Smooth muscle cell (in vitro differentiated cells): ENCODE results near the gene GFRA1. TPM values are rescaled to one million over a fixed set of nuclear protein-coding genes. Genes with fewer than 3 reads are reported as not detected.

ENCODE experiments used
- DNase-seq: peaks from one replicate; lab custom pipeline; 2025; ENCODE audit not compliant: unreplicated experiment; lab: John Stamatoyannopoulos, UW
- H2AFZ ChIP-seq: fragments of 200-600 bp; sonication (generic); 2 replicates; pipeline ENCODE4 v1.6.0; 2016; ENCODE audit warnings: antibody characterized with exemption, low read depth, mild to moderate bottlenecking
- H3F3A ChIP-seq: fragments of 200-600 bp; sonication (generic); 2 replicates; pipeline ENCODE4 v1.6.0; 2017; ENCODE audit warnings: antibody characterized with exemption, low read depth
- H3K27ac ChIP-seq: fragments of 200-600 bp; sonication (generic); 2 replicates; pipeline ENCODE4 v1.5.1; 2016; ENCODE audit warnings: low read depth, mild to moderate bottlenecking
- H3K27me3 ChIP-seq: fragments of 200-600 bp; sonication (generic); 2 replicates; pipeline ENCODE4 v1.6.1; 2016; ENCODE audit warnings: low read depth, mild to moderate bottlenecking
- H3K36me3 ChIP-seq: fragments of 200-600 bp; sonication (generic); 2 replicates; pipeline ENCODE4 v1.5.1; 2016; ENCODE audit warnings: low read depth
- H3K4me1 ChIP-seq: fragments of 200-600 bp; sonication (generic); 2 replicates; pipeline ENCODE4 v1.5.1; 2016; ENCODE audit warnings: low read depth
- H3K4me2 ChIP-seq: fragments of 200-600 bp; sonication (generic); 2 replicates; pipeline ENCODE4 v1.6.0; 2016; ENCODE audit warnings: mild to moderate bottlenecking
- H3K4me3 ChIP-seq: fragments of 200-600 bp; sonication (generic); 2 replicates; pipeline ENCODE4 v1.5.1; 2016; ENCODE audit warnings: mild to moderate bottlenecking
- H3K79me2 ChIP-seq: fragments of 200-600 bp; sonication (generic); 2 replicates; pipeline ENCODE4 v1.6.0; 2016; ENCODE audit warnings: low read depth, mild to moderate bottlenecking
- H3K9ac ChIP-seq: fragments of 200-600 bp; sonication (generic); 2 replicates; pipeline ENCODE4 v1.6.0; 2016; ENCODE audit warnings: low read depth
- H3K9me3 ChIP-seq: fragments of 200-600 bp; sonication (generic); replicated peaks from 2 replicates; pipeline ENCODE4 v1.5.1; 2016; ENCODE audit warnings: low read depth
- H4K20me1 ChIP-seq: fragments of 200-600 bp; sonication (generic); 2 replicates; pipeline ENCODE4 v1.6.0; 2016; ENCODE audit warnings: low read depth
- CTCF ChIP-seq: fragments of 200-600 bp; sonication (generic); IDR thresholded peaks from 2 replicates; pipeline ENCODE4 v1.5.1; 2017; ENCODE audit warnings: borderline replicate concordance, mild to moderate bottlenecking, antibody characterized with exemption; ENCODE audit not compliant: insufficient read depth, poor library complexity, severe bottlenecking
- WGBS: methylation state at CpG from one replicate; pipeline ENCODE4 v1.1.7; 2016; ENCODE audit warnings: low lambda C conversion rate; 5-methylcytosine and 5-hydroxymethylcytosine counted together
- polyA plus RNA-seq: library from polyadenylated mRNA; unstranded; fragments of >200 nt; fragmentation: Nextera tagmentation; extraction: Ambion mirVana; gene quantifications from 2 replicates; pipeline ENCODE4 v1.2.1, GENCODE V29; 2016
- total RNA-seq: library from RNA; depleted of rRNA; stranded (reverse); fragments of >200 nt; gene quantifications from 2 replicates; pipeline ENCODE4 v1.2.3, GENCODE V29; 2014

The GFRA1 gene
- total and polyA plus RNA-seq, 2 experiments from 2014 or later: 1.3 to 1.9 TPM

GRCh38 chr10:116155191-116155590 is 117.8 kb downstream of the GFRA1 start:
- Histone ChIP-seq H3K4me3 (no peak overlapping the region), H2AFZ (no peak overlapping the region), H3K4me2 (no peak overlapping the region), H3K79me2 (no peaks in the 10 kb centered on the region), H3K9ac (no peak overlapping the region), H3K27me3 (no peaks in the 10 kb centered on the region), H3F3A (no peaks in the 10 kb centered on the region), H3K4me1 (no peaks in the 10 kb centered on the region), H3K27ac (no peak overlapping the region), H3K36me3 (no peaks in the 10 kb centered on the region), H3K9me3 (no peaks in the 10 kb centered on the region), H4K20me1 (no peaks in the 10 kb centered on the region)
- TF ChIP-seq CTCF: no peak
- 96% methylated on average over 1 of the region's 1 CpG for WGBS
- DNase-seq: no peak

GRCh38 chr10:116154651-116155050 is 118.4 kb downstream of the GFRA1 start:
- Histone ChIP-seq H3K27ac (no peak overlapping the region), H3K9ac (no peak overlapping the region), H3F3A (no peaks in the 10 kb centered on the region), H3K4me2 (no peak overlapping the region), H4K20me1 (no peaks in the 10 kb centered on the region), H3K4me3 (no peak overlapping the region), H2AFZ (no peak overlapping the region), H3K36me3 (no peaks in the 10 kb centered on the region), H3K79me2 (no peaks in the 10 kb centered on the region), H3K9me3 (no peaks in the 10 kb centered on the region), H3K4me1 (no peaks in the 10 kb centered on the region), H3K27me3 (no peaks in the 10 kb centered on the region)
- no peak for DNase-seq
- no peak for TF ChIP-seq CTCF
- 83% methylated on average over 1 of the region's 1 CpG for WGBS

GRCh38 chr10:116151076-116151475 is 121.9 kb downstream of the GFRA1 start:
- no peak overlapping the region for H3K9ac ChIP-seq
- no peak overlapping the region for H3K4me2 ChIP-seq
- no peak for TF ChIP-seq CTCF
- H3F3A ChIP-seq: no peaks in the 10 kb centered on the region
- no peaks in the 10 kb centered on the region for H3K9me3 ChIP-seq
- DNase-seq: no peak
- H3K36me3 ChIP-seq: no peaks in the 10 kb centered on the region
- H3K27me3 ChIP-seq: no peaks in the 10 kb centered on the region
- H4K20me1 ChIP-seq: no peaks in the 10 kb centered on the region
- no peak overlapping the region for H3K27ac ChIP-seq
- H3K4me1 ChIP-seq: no peaks in the 10 kb centered on the region
- no peak overlapping the region for H3K4me3 ChIP-seq
- no peak overlapping the region for H2AFZ ChIP-seq
- no peaks in the 10 kb centered on the region for H3K79me2 ChIP-seq

- H2AFZ ChIP-seq: no peak overlapping the region
- TF ChIP-seq CTCF: no peak
- H3K4me1 ChIP-seq: no peaks in the 10 kb centered on the region
- no peak for DNase-seq
- H3K79me2 ChIP-seq: no peaks in the 10 kb centered on the region
- H3F3A ChIP-seq: no peaks in the 10 kb centered on the region
- no peaks in the 10 kb centered on the region for H3K9me3 ChIP-seq
- WGBS: 73% methylated on average over 6 of the region's 6 CpGs
- H4K20me1 ChIP-seq: no peaks in the 10 kb centered on the region
- no peaks in the 10 kb centered on the region for H3K27me3 ChIP-seq
- no peaks in the 10 kb centered on the region for H3K36me3 ChIP-seq
- H3K4me2 ChIP-seq: no peak overlapping the region
- H3K27ac ChIP-seq: no peak overlapping the region
- H3K4me3 ChIP-seq: no peak overlapping the region
- H3K9ac ChIP-seq: no peak overlapping the region
These were observed 122.4 kb downstream of the GFRA1 start for GRCh38 chr10:116150606-116151005.
